Limb (tissue), 2 donors: ENCODE data around the gene LNX2.
A peak's percentile ranks its signal among the peaks of the same experiment; 100 is the strongest.

Experiments used
- DNase-seq, 2 donors: peaks; one replicate each; pipeline ENCODE4 v3.0.0-alpha.2; 2016; ENCODE audit errors: extremely low spot score in 2 of 2

The LNX2 gene

GRCh38 chr13:27620377-27621115 lies at the start of gene LNX2:
Gene LNX2, minus strand, starts transcription at chr13:27620529. Its CDS starts 38,826 bp downstream, at chr13:27581703.
- DNase-seq = peak; percentile 96 to 98

GRCh38 chr13:27667946-27668345 lies 47.6 kb upstream of the LNX2 start:
- no peak for DNase-seq

GRCh38 chr13:27666951-27667350 lies 46.6 kb upstream of the LNX2 start:
- no peak for DNase-seq

DNA sequence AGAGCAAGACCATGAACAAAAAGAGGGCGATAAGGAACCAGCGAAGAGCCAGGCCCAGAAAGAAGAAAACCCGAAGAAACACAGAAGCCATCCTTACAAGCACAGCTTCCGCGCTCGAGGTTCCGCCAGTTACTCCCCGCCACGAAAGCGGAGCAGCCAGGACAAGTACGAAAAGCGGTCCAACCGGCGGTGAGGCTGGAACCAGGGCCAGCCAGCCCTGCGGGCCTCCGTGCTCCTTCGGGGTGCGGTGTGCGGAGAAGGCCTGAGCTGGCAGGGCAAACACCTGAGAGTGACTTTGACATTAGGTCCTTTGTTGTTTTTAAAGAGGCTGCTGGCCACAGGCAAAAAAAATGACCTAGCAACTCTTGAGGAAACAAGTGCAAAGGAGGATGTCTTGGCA lies 45.4 kb upstream of the LNX2 start:
- DNase-seq = no peak

- no peak for DNase-seq
These were observed 45.0 kb upstream of the LNX2 start for GRCh38 chr13:27665333-27665732.

GRCh38 chr13:27663947-27664346 lies 43.6 kb upstream of the LNX2 start:
- no peak for DNase-seq

- no peak for DNase-seq
These were observed 42.6 kb upstream of the LNX2 start for GRCh38 chr13:27662738-27663470.

GRCh38 chr13:27661017-27661416 lies 40.7 kb upstream of the LNX2 start:
- DNase-seq = no peak

- DNase-seq = no peak
These were observed 40.2 kb upstream of the LNX2 start for GRCh38 chr13:27660511-27660910.

DNA sequence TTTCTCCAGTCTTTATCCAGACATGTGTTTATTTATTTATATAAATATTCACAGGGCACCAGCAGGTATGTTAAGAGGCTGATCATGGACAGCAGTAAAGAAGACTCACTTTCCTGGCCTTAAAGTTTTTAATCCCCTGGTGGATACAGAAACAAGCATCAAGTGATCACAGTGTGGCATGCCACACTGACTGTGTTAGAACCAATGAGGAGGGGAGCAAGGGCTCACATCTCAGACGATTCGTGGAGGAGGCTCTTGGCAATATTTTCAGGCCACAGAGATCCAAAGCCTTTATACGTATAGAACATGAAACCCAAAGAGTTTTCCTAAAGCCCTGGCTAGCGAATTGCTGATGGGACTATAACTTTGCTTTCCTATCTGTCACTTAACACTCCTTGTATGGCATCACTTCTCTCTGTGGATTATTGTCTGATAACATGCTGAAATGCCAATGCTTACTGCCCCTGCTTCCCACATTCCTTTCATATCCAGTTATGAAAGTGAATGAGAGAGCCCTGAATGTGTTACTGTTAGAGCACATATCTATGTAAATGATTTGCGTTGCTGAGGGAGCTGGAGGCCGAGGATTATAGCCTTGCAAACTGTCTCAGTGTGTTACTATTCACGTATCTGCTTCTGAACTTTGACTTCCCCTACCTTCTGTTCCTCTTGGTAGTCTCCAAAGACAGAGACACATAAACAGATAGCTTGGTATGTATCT lies 39.0 kb upstream of the LNX2 start:
- DNase-seq = no peak

DNA sequence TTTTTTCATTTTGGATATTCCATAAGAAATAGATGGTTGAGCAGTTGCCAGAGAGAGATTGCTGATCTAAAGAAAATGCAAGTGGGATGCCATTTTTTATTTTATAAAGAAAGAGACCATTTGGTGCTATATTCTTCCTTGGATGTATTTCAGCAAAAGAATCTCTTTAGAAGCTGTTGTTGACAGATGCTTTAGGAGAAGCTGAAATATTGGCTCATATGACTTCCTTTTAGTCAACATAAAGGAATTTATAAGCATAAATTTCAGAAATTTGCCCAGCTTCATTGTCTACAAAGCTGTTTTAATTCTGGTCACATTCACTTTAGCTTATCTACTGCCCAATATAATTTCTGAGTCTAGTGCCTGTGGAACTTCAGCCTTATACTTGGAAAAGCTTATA lies 38.2 kb upstream of the LNX2 start:
- DNase-seq = no peak

DNA sequence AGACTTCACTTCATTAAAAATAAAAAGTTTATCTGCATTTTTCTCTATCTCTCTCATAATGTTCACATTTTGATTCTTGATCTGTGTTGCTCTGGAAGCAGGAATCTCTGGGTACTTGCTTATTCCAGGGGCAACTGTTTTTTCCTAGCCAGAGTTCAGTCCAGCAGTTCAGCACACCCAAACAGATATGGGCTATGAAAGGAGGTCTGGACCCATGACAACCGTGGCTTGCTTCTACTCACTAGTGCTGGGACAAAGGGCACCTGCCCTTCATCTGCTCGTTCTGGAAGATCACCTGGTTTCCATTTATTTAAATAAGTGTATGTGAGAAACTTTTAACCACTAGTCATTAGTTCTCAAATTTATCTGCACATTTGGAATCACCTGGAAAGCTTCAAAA lies 37.4 kb upstream of the LNX2 start:
- DNase-seq = no peak

DNA sequence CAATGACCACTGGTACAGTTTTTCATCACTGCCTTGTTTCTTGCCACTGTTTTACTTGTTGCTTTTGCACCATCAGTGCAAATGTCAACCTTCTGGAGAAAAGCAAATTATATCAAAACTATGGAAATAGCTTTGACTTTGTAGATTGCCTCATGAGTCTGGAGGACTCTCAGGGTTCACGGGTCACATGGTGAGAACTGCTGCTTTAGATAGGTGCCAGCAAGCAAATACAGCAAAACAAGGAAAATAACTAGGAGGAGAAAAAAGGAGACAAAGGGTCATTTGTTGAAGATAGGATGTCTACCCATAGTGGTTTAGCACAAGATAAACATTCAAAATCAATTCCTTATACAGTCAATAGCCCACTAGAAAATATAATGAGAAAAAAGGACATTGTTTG lies 34.5 kb upstream of the LNX2 start:
- DNase-seq = no peak

- DNase-seq = no peak
These were observed 33.7 kb upstream of the LNX2 start for GRCh38 chr13:27654059-27654458.

DNA sequence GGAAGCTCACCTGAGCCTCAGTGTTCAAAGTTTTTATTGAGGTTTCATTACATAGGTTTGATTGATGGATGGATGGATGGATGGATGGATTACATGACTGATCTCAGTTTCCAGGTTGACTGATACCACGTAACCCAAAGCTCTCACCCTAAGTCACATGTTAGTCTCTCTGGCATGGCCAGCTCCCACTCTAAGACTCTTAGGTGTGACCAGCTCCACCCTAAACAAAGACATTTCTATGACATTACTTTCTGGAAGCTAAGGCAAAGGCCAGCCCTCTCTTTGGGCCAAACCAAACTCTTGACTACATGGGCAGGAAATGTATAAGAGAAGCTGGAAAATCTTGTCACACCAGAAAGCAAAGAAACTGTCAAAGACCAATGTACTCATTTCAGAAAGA lies 30.0 kb upstream of the LNX2 start:
- no peak for DNase-seq

DNA sequence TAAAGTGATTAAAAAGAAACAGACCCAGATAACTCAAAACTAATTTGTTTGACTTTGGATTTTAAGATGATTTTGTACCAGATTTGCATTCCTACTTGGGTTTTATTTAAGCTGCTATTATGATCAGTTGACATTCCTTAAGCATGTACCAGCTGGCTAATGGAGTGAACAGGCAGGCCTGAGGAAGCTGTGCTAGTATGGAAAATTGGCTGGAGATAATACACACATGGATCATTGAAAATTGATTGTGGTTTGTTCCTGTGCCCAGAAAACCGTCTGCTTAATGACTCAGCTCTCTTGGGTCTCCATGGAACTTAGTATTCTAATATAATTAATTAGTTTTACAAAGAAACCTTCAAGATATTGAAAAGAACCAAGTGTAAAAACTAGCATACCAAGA lies 24.0 kb upstream of the LNX2 start:
- peak in 1 of 2 donors; percentile 41 for DNase-seq

DNA sequence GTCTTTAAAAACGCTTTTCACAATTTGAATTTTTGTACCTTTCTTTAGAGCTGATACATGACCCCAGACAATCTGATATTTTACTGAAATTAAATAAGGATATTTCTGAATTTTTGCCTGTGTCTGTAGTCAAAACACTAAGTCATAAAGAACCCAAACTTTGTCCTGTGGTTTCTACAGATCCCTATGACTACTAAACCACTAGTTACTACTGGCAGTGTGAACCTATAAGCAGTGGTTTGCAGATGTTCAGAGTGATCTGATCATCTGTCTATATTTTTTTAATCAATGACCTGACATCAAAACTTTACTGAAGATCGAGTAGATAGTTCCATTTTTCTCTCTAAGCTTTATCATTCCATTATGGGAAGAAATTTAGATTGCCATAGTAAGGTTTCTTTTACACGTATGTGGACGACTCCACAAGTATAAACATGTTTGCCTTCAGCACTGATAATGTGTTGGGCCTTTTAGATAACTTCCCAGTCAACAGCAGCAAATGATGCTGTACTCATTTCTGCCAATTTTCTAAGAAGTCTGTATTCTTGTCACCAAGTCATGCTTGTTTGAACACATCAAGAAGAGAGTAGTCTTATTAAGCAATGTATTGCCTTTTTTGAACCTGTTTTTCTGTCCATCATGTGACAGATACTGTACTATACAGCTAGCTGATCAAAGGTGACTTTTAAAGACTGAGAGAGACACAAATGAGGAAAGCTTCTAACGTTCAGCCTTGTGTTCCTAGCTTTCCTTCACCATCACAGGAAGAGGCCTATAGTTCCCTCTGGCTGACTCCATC lies 23.2 kb upstream of the LNX2 start:
- no peak for DNase-seq

DNA sequence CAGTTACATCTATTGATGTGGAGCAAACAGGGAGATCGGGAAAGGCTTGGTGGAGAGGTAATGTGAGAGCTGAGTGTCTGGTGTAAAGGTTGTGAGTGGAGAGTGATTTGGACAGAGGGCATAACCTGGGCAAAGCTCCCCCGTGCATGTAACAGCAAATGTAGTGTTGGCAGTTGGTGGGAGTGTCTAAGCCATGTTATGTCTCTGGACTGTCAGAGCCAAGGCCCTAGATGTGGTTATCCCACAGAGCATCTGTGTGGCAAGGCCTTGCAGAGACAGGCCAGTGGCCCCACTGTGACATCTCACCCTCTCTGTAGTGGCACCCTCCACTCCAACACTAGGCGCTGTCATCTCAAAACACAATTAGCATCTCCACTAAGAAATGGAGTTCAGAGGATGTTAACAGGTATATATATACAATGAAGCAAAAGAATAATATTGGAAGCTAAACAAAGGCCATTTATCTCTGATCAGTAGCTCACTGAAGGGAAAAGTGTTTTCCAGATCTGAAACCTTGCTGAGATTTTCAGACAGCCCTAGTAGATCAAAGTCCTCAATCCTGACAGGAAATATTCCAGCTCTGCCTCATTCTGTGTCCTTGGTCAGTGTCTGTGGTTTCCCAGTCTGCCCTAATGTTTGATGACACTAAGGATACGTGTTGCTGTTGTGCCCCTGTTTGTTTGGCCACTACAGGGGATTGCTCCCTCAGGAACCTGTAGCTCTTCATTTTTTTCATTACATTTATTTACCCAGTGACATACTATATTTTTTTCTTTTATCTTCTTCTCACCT lies 21.6 kb upstream of the LNX2 start:
- DNase-seq = no peak

DNA sequence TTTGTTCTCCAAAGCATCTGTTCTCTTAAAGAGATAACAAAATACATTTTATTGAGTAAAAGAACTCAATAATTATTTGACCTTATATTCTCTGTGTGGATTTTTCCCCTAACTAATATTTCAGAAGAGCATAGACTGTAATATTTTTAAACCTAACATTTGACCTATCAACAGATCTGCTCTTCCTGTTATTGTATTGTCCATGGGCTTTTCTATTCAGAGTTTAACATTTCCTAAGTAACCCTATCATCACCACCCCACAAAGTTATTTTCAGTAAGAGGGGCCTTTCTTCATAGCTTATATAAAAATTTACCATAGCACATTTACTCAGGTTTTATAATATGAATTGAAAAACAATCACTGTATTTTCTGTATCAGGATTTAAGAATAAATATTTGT lies 18.9 kb upstream of the LNX2 start:
- DNase-seq = no peak

GRCh38 chr13:27638521-27638920 lies 18.2 kb upstream of the LNX2 start:
- no peak for DNase-seq

DNA sequence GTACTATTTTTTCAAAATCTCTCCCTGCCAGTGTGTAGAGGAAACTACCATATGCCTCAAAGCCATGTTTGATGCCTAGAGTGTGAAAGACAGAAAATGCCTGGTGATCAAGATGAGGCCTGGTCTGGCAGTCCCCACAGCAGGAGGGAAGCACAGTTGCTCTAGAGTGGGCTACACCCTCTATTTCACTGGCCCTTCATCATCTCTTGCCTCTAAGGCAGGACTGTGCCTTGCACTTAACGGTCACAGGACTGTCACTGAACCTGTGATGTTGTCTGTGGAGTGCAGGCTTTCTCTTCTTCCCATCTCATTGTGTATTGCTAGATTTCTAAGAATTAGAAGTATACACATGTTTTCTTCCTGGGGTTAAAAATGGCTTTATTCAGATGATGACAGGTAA lies 17.7 kb upstream of the LNX2 start:
- no peak for DNase-seq
